Muscle layer of colon (tissue), 2 donors: Measurements from ENCODE around the gene FAM163A.
A peak's percentile ranks its signal among the peaks of the same experiment; 100 is the strongest.

Experiments
- H3K27ac ChIP-seq: one replicate; pipeline ENCODE4 v1.7.0; 2013; ENCODE audit warnings: low read depth, mild to moderate bottlenecking, low read length, moderate library complexity
- H3K27me3 ChIP-seq, 2 donors: one replicate each; pipeline ENCODE4 v1.7.0; 2013; ENCODE audit warnings: low read length in 2 of 2, mild to moderate bottlenecking in 2 of 2; ENCODE audit not compliant: insufficient read depth in 2 of 2, control insufficient read depth in 1 of 2
- H3K36me3 ChIP-seq: one replicate; pipeline ENCODE4 v1.7.0; 2013; ENCODE audit warnings: mild to moderate bottlenecking, low read length; ENCODE audit not compliant: insufficient read depth
- H3K4me1 ChIP-seq: one replicate; pipeline ENCODE4 v1.7.0; 2013; ENCODE audit warnings: mild to moderate bottlenecking, low read length; ENCODE audit not compliant: insufficient read depth
- H3K4me3 ChIP-seq, 2 donors: one replicate each; pipeline ENCODE4 v1.7.0; 2013; ENCODE audit warnings: low read length in 2 of 2, low read depth in 1 of 2, mild to moderate bottlenecking in 1 of 2, moderate library complexity in 1 of 2
- H3K9ac ChIP-seq: one replicate; pipeline ENCODE4 v1.7.0; 2013; ENCODE audit warnings: low read length
- H3K9me3 ChIP-seq: one replicate; pipeline ENCODE4 v1.7.0; 2013; ENCODE audit warnings: mild to moderate bottlenecking, low read length
- donor health status: abdominal sarcoma.
- donor health status: Adenocarcinoma of cecum.

The FAM163A gene

GRCh38 chr1:179729881-179730280, 13.2 kb upstream of the FAM163A start:
- Histone ChIP-seq H3K36me3 (no peaks in the 10 kb centered on the region), H3K27me3 (peaks cover 0 to 4% of the 10 kb centered on the region in 2 donors), H3K9me3 (no peaks in the 10 kb centered on the region), H3K9ac (no peak overlapping the region), H3K27ac (no peak overlapping the region), H3K4me1 (no peaks in the 10 kb centered on the region), H3K4me3 (no peak overlapping the region)

GRCh38 chr1:179731643-179732042, 11.4 kb upstream of the FAM163A start:
- Histone ChIP-seq H3K27ac (no peak overlapping the region), H3K9me3 (no peaks in the 10 kb centered on the region), H3K9ac (no peak overlapping the region), H3K4me3 (no peak overlapping the region), H3K27me3 (peaks cover 0 to 4% of the 10 kb centered on the region in 2 donors), H3K4me1 (no peaks in the 10 kb centered on the region), H3K36me3 (no peaks in the 10 kb centered on the region)

GRCh38 chr1:179742291-179742690, 800 bp upstream of the FAM163A start:
- Histone ChIP-seq H3K9me3 (no peaks in the 10 kb centered on the region), H3K36me3 (no peaks in the 10 kb centered on the region), H3K4me3 (peak overlapping the region in 1 of 2 donors; percentile 36), H3K4me1 (peaks cover 9% of the 10 kb centered on the region), H3K27ac (no peak overlapping the region), H3K9ac (no peak overlapping the region), H3K27me3 (peaks cover 6 to 36% of the 10 kb centered on the region in 2 donors)

GRCh38 chr1:179743679-179744400, 749 bp downstream of the FAM163A start:
- Histone ChIP-seq H3K27me3 (peaks cover 6 to 36% of the 10 kb centered on the region in 2 donors), H3K4me3 (peak overlapping the region; percentile 36 to 47)

GRCh38 chr1:179744401-179745130, 1.5 kb downstream of the FAM163A start:
- no peaks in the 10 kb centered on the region for H3K9me3 ChIP-seq
- H3K36me3 ChIP-seq = no peaks in the 10 kb centered on the region
- H3K4me1 ChIP-seq = peaks cover 9% of the 10 kb centered on the region
- no peak overlapping the region for H3K9ac ChIP-seq
- H3K4me3 ChIP-seq = no peak overlapping the region
- peaks cover 6 to 36% of the 10 kb centered on the region in 2 donors for H3K27me3 ChIP-seq
- no peak overlapping the region for H3K27ac ChIP-seq

More at GRCh38 chr1:179743679-179744400, 749 bp downstream of the FAM163A start:
- Histone ChIP-seq H3K36me3 (no peaks in the 10 kb centered on the region), H3K4me1 (peaks cover 9% of the 10 kb centered on the region), H3K27ac (no peak overlapping the region), H3K9me3 (no peaks in the 10 kb centered on the region), H3K9ac (no peak overlapping the region)

- Histone ChIP-seq H3K27me3 (peaks cover 6 to 36% of the 10 kb centered on the region in 2 donors), H3K9ac (no peak overlapping the region), H3K27ac (no peak overlapping the region), H3K36me3 (no peaks in the 10 kb centered on the region), H3K9me3 (no peaks in the 10 kb centered on the region), H3K4me1 (peaks cover 9% of the 10 kb centered on the region), H3K4me3 (no peak overlapping the region)
Observed at GRCh38 chr1:179745131-179745611, 2.1 kb downstream of the FAM163A start.

- H3K27ac ChIP-seq = no peak overlapping the region
- H3K36me3 ChIP-seq = no peaks in the 10 kb centered on the region
- H3K4me3 ChIP-seq = no peak overlapping the region
- no peaks in the 10 kb centered on the region for H3K9me3 ChIP-seq
- H3K9ac ChIP-seq = no peak overlapping the region
- peaks cover 6 to 36% of the 10 kb centered on the region in 2 donors for H3K27me3 ChIP-seq
- H3K4me1 ChIP-seq = peaks cover 9% of the 10 kb centered on the region
Observed at GRCh38 chr1:179745743-179746142, 2.7 kb downstream of the FAM163A start.

GRCh38 chr1:179747611-179748010, 4.5 kb downstream of the FAM163A start:
- Histone ChIP-seq H3K27ac (no peak overlapping the region), H3K36me3 (no peaks in the 10 kb centered on the region), H3K4me3 (no peak overlapping the region), H3K27me3 (peaks cover 1 to 21% of the 10 kb centered on the region in 2 donors), H3K9ac (no peak overlapping the region), H3K4me1 (peaks cover 5% of the 10 kb centered on the region), H3K9me3 (no peaks in the 10 kb centered on the region)

- Histone ChIP-seq H3K27me3 (peaks cover 0 to 10% of the 10 kb centered on the region in 2 donors), H3K9ac (no peak overlapping the region), H3K4me3 (no peak overlapping the region), H3K4me1 (peaks cover 6% of the 10 kb centered on the region), H3K27ac (no peak overlapping the region), H3K9me3 (no peaks in the 10 kb centered on the region), H3K36me3 (no peaks in the 10 kb centered on the region)
Observed at GRCh38 chr1:179748772-179749171, 5.7 kb downstream of the FAM163A start.

GRCh38 chr1:179750630-179751029, 7.5 kb downstream of the FAM163A start:
- H3K9me3 ChIP-seq = no peaks in the 10 kb centered on the region
- H3K4me3 ChIP-seq = no peak overlapping the region
- H3K4me1 ChIP-seq = peaks cover 15% of the 10 kb centered on the region
- H3K27me3 ChIP-seq = no peaks in the 10 kb centered on the region
- no peaks in the 10 kb centered on the region for H3K36me3 ChIP-seq
- no peak overlapping the region for H3K9ac ChIP-seq
- H3K27ac ChIP-seq = no peak overlapping the region

GRCh38 chr1:179753061-179753460, 10.0 kb downstream of the FAM163A start:
- no peak overlapping the region for H3K27ac ChIP-seq
- no peaks in the 10 kb centered on the region for H3K27me3 ChIP-seq
- H3K4me1 ChIP-seq = peaks cover 15% of the 10 kb centered on the region
- H3K9ac ChIP-seq = no peak overlapping the region
- no peaks in the 10 kb centered on the region for H3K9me3 ChIP-seq
- H3K4me3 ChIP-seq = no peak overlapping the region
- no peaks in the 10 kb centered on the region for H3K36me3 ChIP-seq
